Heart right ventricle (tissue), 16 donors: Measurements from ENCODE around the gene SERPINA5. TPM values are rescaled to one million over a fixed set of nuclear protein-coding genes. Genes with fewer than 3 reads are reported as not detected.
"Not testable (repeated sequence)": the region's sequence is repeated elsewhere in the genome, so short reads cannot be mapped to it uniquely, and the experiment has no call there.

ENCODE experiments used
- ATAC-seq, 8 donors: fragments of 200-7000 bp; cut with Tn5 transposase; one replicate each; pipeline ENCODE4 v1.9.1; 2020; ENCODE audit warnings: mild to moderate bottlenecking in 8 of 8, moderate library complexity in 8 of 8, moderate number of reproducible peaks in 1 of 8
- DNase-seq, 2 donors: peaks; one replicate each; pipeline ENCODE4 v3.0.0-alpha.2; 2020
- H3K27ac ChIP-seq, 10 donors: fragments of 200-600 bp; sonication (generic) in 2 of 10; one replicate each; pipeline versions ENCODE4 v1.5.0 to v1.8.0; 2020 to 2022; ENCODE audit warnings: mild to moderate bottlenecking in 3 of 10
- H3K27me3 ChIP-seq, 7 donors: fragments of 200-600 bp; one replicate each; pipeline ENCODE4 v1.8.0; 2021 to 2022; ENCODE audit warnings: mild to moderate bottlenecking in 2 of 7
- H3K36me3 ChIP-seq, 9 donors: fragments of 200-600 bp; sonication (generic) in 1 of 9; one replicate each; pipeline versions ENCODE4 v1.5.0 to v1.8.0; 2020 to 2022; ENCODE audit warnings: mild to moderate bottlenecking in 2 of 9
- H3K4me1 ChIP-seq, 9 donors: fragments of 200-600 bp; sonication (generic) in 1 of 9; one replicate each; pipeline versions ENCODE4 v1.5.0 to v1.8.0; 2020 to 2022; ENCODE audit warnings: mild to moderate bottlenecking in 4 of 9
- H3K4me3 ChIP-seq, 10 donors: fragments of 200-600 bp; sonication (generic) in 2 of 10; one replicate each; pipeline versions ENCODE4 v1.5.0 to v1.8.0; 2020 to 2022; ENCODE audit warnings: mild to moderate bottlenecking in 7 of 10, moderate library complexity in 2 of 10
- H3K9me3 ChIP-seq, 11 donors: fragments of 200-600 bp in 10 of 11; sonication (generic) in 2 of 11; one replicate each; pipeline versions ENCODE4 v1.5.0 to v1.8.0; 2013 to 2022; ENCODE audit warnings: mild to moderate bottlenecking in 2 of 11, control low read depth in 1 of 11, moderate library complexity in 1 of 11
- CTCF ChIP-seq, 9 donors: fragments of 200-600 bp; sonication (generic) in 2 of 9; IDR thresholded peaks; one replicate each; pipeline versions ENCODE4 v1.5.0 to v1.8.0; 2021 to 2022; ENCODE audit warnings: antibody characterized with exemption in 9 of 9, mild to moderate bottlenecking in 5 of 9, moderate library complexity in 1 of 9
- WGBS, 2 donors: extraction: QIAGEN DNeasy Blood & Tissue Kit; methylation state at CpG; one replicate each; pipeline ENCODE4 v1.1.7; 2013; ENCODE audit warnings: inconsistent platforms in 1 of 2; 5-methylcytosine and 5-hydroxymethylcytosine counted together
- intact Hi-C, 10 donors: fragments of 100-400 bp; cut with DNase I; formaldehyde crosslinking; loops; one replicate each; pipeline versions ENCODE4 v1.11.1 to v1.14.2; 2022
- polyA plus RNA-seq, 2 donors: library from polyadenylated mRNA; stranded (reverse); fragments of 200-250 nt; gene quantifications; one replicate each; pipeline ENCODE4 v1.2.3, GENCODE V29; 2013
- total RNA-seq, 10 donors: library from RNA; stranded (reverse); fragmentation: NEBNext Ultra II Directional in 3 of 10; extraction: Animal tissue kit (Norgen Biotek cat#: 25700) in 3 of 10; gene quantifications; one replicate each; pipeline versions ENCODE4 v1.2.1 to v1.2.4, GENCODE V29; 2021 to 2023
- donor health status: Arrhythmogenic right ventricular cardiomyopathy.
- donor health status: ischemic (EF 13 %, LVEDD 7.1; RV severe dilation, severe dysfunction).
- donor health status: healthy with polysubstance abuse.
- donor health status: DM: no; HTN: yes; CAD: no.
- donor health status: DM: no; HTN: no; CAD: no.
- donor health status: ischemic (EF 25% LVEDD 6.9; RV normal size, moderate dysfunction).
- donor health status: ischemic (EF 25% LVEDD 5.7; RV mildly dilated, moderate dysfunction).
- donor health status: healthy.
- donor health status: DM: yes; HTN: yes; CAD: no.
- donor health status: Ischemic cardiomyopathy.
- donor health status: ischemic (EF 35%, LVEDD 5.7; RV mildly dilated, moderate dysfunction).
- donor health status: nonischemic (EF 11% LVEDD 7.7; RV severe dilation, severe dysfunction).
- donor health status: DM: yes; HTN: yes; CAD: no.
- donor health status: PGD.
- donor health status: ischemic (EF 29% LVEDD 5.4; RV normal size, mild dysfunction).
- donor health status: nonischemic (EF 23%, LVEDD 6.1; RV moderate dilation, normal function).

The SERPINA5 gene
- total and polyA plus RNA-seq, 12 donors = 0.28 to 4.9 (median 1.4) TPM

GRCh38 chr14:94605361-94605760, 24.1 kb downstream of the SERPINA5 start:
- peak overlapping the region in 1 of 10 donors; percentile 52 for H3K27ac ChIP-seq
- intact Hi-C loops = no loop called here
- TF ChIP-seq CTCF (IDR thresholded peaks at IDR 0.05) = no peak
- H3K4me3 ChIP-seq = no peak overlapping the region
- ATAC-seq (no peak), DNase-seq (no peak)
- 60 to 70% methylated on average over 3 of the region's 3 CpGs for WGBS, 2 donors
- H3K9me3 ChIP-seq = peaks cover 0 to 6% (median 0%) of the 10 kb centered on the region in 11 donors
- peaks cover 0 to 27% (median 13%) of the 10 kb centered on the region in 9 donors for H3K4me1 ChIP-seq
- H3K27me3 ChIP-seq = no peaks in the 10 kb centered on the region
- no peaks in the 10 kb centered on the region for H3K36me3 ChIP-seq

- H3K9me3 ChIP-seq, intact Hi-C loops, H3K27me3 ChIP-seq, H3K36me3 ChIP-seq, H3K4me3 ChIP-seq, DNase-seq, ATAC-seq, H3K27ac ChIP-seq: not testable (repeated sequence)
- H3K4me1 ChIP-seq = peaks cover 0 to 14% (median 5%) of the 10 kb centered on the region in 9 donors
- WGBS, 2 donors = 69 to 73% methylated on average over 1 of the region's 1 CpG
Observed at GRCh38 chr14:94608966-94609365, 27.7 kb downstream of the SERPINA5 start.

GRCh38 chr14:94611179-94611578, 30.0 kb downstream of the SERPINA5 start:
- no peak for DNase-seq
- WGBS, 2 donors = 80 to 85% methylated on average over 5 of the region's 5 CpGs

GRCh38 chr14:94612174-94612573, 30.9 kb downstream of the SERPINA5 start, which contains the start of gene SERPINA3:
TSS of gene SERPINA3 (plus strand) at chr14:94612391. CDS start at chr14:94614442, 2,051 bp downstream.
- intact Hi-C loops = no loop called here
- H3K27me3 ChIP-seq = no peaks in the 10 kb centered on the region
- no peak for TF ChIP-seq CTCF (IDR thresholded peaks at IDR 0.05)
- DNase-seq (no peak), ATAC-seq (peak in 4 of 8 donors; percentile 54 to 74 (median 68))
- WGBS, 2 donors = 41% methylated on average over 4 of the region's 4 CpGs
- no peaks in the 10 kb centered on the region for H3K36me3 ChIP-seq
- H3K4me3 ChIP-seq = peak within 1 kb of the TSS in 2 of 10 donors; percentile 14 to 26
- H3K4me1 ChIP-seq = peaks cover 0 to 7% (median 0%) of the 10 kb centered on the region in 9 donors
- H3K9me3 ChIP-seq = peaks cover 0 to 10% (median 0%) of the 10 kb centered on the region in 11 donors
- peak within 1 kb of the TSS in 6 of 10 donors; percentile 2 to 63 (median 30) for H3K27ac ChIP-seq

More at GRCh38 chr14:94611179-94611578, 30.0 kb downstream of the SERPINA5 start:
- peaks cover 0 to 6% (median 0%) of the 10 kb centered on the region in 11 donors for H3K9me3 ChIP-seq
- H3K4me3 ChIP-seq = no peak overlapping the region
- TF ChIP-seq CTCF (IDR thresholded peaks at IDR 0.05) = no peak
- no peaks in the 10 kb centered on the region for H3K27me3 ChIP-seq
- intact Hi-C loops = no loop called here
- ATAC-seq = no peak
- peaks cover 0 to 11% (median 4%) of the 10 kb centered on the region in 9 donors for H3K4me1 ChIP-seq
- H3K27ac ChIP-seq = peak overlapping the region in 1 of 10 donors; percentile 63
- no peaks in the 10 kb centered on the region for H3K36me3 ChIP-seq
